GM19328 (cell line): Measurements from ENCODE around the gene EIF3A.
A peak's percentile ranks its signal among the peaks of the same experiment; 100 is the strongest.
"Not testable (repeated sequence)": the region's sequence is repeated elsewhere in the genome, so short reads cannot be mapped to it uniquely, and the experiment has no call there.

Experiments used
- ATAC-seq: cut with Tn5 transposase; IDR thresholded peaks from one replicate; pipeline ENCODE4 v1.9.1; 2021; ENCODE audit warnings: mild to moderate bottlenecking, moderate library complexity; ENCODE audit not compliant: unreplicated experiment

Gene EIF3A, protein sequence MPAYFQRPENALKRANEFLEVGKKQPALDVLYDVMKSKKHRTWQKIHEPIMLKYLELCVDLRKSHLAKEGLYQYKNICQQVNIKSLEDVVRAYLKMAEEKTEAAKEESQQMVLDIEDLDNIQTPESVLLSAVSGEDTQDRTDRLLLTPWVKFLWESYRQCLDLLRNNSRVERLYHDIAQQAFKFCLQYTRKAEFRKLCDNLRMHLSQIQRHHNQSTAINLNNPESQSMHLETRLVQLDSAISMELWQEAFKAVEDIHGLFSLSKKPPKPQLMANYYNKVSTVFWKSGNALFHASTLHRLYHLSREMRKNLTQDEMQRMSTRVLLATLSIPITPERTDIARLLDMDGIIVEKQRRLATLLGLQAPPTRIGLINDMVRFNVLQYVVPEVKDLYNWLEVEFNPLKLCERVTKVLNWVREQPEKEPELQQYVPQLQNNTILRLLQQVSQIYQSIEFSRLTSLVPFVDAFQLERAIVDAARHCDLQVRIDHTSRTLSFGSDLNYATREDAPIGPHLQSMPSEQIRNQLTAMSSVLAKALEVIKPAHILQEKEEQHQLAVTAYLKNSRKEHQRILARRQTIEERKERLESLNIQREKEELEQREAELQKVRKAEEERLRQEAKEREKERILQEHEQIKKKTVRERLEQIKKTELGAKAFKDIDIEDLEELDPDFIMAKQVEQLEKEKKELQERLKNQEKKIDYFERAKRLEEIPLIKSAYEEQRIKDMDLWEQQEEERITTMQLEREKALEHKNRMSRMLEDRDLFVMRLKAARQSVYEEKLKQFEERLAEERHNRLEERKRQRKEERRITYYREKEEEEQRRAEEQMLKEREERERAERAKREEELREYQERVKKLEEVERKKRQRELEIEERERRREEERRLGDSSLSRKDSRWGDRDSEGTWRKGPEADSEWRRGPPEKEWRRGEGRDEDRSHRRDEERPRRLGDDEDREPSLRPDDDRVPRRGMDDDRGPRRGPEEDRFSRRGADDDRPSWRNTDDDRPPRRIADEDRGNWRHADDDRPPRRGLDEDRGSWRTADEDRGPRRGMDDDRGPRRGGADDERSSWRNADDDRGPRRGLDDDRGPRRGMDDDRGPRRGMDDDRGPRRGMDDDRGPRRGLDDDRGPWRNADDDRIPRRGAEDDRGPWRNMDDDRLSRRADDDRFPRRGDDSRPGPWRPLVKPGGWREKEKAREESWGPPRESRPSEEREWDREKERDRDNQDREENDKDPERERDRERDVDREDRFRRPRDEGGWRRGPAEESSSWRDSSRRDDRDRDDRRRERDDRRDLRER (N-terminal part only)

DNA sequence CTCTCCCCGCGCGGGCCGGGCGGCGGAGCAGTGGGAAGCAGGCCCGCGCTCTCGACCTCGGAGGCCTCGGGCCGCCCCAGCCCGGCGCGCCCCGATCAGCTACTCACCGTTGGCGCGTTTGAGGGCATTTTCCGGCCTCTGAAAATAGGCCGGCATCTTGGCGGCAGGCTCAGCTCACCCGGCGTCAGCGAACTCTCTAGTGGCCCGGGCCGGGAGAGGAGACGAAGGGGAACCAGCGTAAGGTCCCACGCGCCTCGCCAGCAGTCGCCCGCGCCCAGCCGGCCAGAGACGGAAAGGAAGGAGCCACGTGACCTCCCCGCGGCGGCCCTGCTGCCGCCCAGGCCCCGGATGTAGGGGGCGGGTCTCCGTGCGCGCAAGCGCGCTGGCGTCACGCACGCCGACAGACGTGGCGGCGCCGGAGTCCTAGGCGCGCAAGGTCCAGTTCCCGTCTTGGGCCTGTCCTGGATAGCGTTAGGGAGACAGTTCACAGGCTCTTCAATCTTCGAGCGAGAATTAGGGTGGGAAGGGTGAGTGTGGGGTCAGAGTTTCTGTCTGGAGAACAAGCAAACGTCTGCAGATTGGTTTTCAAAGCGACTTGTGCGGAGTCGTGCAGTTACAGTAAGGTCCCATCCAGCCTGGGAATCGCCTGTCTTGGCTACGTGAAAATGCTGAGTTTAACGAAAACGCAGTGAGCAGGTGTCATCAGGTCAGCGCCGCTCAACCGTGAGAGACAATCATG, at the start of gene EIF3A:
Gene EIF3A, minus strand, starts transcription at position 297 of the 739 bp plus-strand sequence. Its CDS starts 141 bp downstream, at position 156.
- ATAC-seq: peak; percentile 82

GRCh38 chr10:119129721-119130120, 49.1 kb upstream of the EIF3A start:
- ATAC-seq: no peak

DNA sequence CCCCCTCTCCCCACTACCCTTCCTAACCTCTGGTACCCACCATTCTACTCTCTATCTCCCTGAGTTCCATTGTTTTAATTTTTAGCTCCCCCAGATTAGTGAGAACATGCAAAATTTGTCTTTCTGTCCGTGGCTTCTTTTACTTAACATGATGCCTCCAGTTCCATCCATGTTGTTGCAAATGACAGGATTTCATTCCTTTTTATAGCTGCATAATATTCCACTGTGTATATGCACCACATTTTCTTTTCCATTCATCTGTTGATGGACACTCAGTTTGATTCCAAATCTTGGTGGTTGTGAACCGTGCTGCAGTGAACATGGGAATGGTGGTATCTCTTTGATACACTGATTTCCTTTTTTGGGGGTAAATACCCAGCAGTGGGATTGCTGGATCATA, 45.3 kb upstream of the EIF3A start:
- ATAC-seq: no peak

DNA sequence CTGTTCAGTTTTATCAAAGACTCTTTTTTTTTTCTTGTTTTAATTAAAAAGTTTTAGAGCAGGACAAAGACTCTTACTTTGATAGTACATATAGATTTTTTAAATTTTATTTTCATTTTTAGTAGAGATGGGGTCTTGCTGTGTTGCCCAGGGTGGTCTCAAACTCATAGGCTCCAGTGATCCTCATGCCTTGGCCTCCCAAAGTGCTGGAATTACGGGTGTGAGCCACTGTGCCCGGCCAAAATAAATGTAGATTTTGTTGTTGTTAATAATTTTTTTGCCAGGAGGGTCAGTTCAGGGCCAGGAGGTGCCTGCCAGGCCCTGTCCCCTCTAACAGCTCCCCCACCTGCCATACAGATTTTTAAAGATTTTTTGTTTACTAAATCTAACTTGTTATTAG, 40.3 kb upstream of the EIF3A start:
- ATAC-seq: no peak

DNA sequence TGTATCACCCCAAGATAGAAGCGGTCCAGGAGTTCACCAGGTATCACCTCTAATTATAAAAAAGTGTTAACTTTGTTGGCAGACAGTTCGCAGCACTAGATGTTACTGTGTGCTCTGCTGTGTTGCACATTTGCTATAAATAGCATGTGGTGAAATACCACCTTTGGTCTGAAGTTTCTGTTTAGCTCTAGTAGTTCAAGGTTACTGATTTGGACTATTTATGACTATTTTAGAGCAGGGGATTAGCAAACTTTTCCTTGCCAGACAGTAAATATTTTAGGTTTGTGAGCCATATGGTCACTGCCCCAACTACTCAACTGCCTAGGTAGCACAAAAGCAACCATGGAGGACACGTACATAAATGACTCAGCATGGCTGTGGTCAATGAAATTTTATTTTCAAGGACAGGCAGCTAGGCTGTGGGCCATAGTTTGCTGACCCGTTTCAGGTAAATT, 39.8 kb upstream of the EIF3A start:
- peak; percentile 93 for ATAC-seq

GRCh38 chr10:119119400-119119799, 38.8 kb upstream of the EIF3A start:
- ATAC-seq: no peak

GRCh38 chr10:119118231-119118630, 37.6 kb upstream of the EIF3A start:
- ATAC-seq: no peak

DNA sequence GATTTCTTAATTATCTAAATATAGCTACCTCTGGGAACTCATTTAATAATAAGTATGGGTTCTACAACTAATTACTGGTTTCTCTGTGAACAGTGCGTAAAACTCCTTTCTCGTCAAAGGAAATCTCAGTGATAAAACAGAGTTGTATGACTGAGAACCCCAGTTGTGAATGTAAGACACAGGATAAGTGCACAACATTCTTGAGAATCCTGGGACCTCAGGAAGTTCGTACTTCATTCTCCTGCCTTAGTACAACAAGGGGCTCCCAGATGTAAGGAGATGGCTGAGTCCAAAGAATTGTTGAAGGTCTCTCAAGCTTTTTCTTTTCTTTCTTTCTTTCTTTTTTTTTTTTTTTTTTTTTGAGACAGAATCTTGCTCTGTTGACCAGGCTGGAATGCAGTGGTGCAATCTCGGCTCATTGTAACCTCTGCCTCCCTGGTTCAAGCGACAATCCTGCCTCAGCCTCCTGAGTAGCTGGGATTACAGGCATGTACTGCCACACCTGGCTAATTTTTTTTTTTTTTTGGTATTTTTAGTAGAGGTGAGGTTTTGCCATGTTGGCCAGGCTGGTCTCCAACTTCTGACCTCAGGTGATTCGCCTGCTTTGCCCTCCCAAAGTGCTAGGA, 35.8 kb upstream of the EIF3A start:
- ATAC-seq: no peak

DNA sequence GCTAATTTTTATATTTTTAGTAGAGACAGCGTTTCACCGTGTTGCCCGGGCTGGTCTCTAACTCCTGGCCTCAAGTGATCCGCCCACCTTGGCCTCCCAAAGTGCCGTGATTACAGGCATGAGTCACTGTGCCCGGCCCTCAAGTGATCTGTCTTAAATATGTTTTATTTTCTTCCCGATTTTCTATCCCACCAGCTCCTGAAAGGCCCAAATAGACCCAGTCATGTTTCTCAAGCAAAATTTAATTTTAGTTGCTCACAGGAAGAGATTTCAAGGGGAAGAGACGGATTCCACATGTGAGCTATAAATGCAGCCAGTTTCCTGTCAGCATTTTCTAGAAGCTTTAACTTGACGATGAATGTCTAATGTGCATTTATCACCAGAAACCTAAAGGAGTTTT, 35.3 kb upstream of the EIF3A start:
- ATAC-seq: no peak

DNA sequence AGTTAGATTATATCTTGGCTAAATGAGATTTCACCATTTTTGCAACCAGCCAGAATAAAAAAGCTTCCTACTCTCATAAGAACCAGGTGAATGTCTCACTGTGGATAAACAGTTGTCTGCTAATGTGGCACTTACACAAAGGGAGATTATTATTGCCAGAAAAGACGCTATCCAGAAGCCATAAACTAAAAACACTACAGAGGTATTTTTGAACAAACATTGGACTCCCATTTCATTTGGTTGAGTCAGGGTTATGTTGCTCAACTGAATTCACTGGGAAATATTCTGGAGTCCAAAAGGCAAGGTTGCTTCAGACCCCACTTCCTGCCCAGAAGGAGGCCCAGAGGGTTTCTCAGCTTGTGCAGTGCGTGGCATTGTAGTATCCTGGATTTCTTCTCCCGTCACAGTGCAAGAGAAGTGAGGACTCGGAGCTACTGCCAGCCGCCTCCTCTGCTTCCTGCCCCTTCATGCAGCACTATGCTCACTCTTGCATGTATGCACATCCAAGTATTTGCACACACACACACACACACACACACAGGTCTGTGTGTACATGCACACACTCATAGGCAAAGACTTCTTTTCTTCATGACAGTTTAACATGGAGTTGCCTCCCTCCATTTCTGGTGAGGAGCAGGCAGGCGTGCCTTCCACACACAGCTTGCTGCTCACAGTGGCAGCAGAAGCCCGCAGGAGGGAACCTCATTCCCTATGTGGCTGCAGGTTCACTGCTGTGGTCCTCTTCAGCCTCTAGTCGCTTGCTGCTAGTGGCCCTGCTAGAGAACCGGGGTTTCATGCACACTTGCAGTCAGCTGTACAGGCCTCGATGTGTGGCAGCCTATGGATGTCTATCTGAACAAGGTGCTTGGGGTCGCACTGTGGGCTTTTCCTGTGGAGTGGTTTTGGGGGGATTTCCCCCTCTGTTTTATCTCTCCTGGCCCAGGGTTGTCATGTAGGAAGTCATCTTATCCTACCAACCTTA, 33.4 kb upstream of the EIF3A start:
- no peak for ATAC-seq

DNA sequence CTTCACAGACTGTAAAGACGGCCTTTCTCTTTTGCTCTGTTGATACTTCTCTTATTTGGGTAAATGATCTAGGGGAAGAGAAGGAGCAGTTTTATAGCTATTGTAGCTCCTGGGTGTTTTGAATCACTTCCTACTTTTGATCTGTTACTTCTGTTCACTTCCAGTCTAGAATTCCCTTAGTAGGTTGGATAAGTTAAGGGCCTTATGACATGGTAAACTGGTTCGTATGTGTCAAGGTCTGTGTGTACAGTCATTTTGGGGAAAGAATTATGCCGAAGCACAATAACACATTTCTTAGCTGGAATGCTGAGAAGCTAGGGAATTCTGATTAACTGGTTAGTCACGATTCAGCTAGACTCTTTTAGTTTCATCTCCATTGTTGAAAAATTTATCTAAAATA, 31.4 kb upstream of the EIF3A start:
- ATAC-seq: no peak

DNA sequence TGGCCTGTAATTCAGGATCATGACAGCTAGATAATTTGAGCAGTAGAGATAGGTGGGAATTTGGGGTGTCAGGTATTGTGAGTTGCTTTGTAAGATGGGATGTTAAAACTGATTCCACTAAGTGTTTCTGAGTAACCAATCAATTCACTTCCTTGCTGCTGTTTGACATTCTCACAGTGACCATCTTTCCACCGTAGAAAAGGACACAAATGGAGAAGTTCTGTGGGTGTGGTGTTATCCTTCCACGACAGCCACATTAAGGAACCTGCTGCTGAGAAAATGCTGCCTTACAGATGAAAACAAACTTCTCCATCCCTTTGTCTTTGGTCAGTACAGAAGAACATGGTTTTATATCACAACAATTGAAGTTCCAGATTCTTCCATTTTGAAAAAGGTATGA, 27.2 kb upstream of the EIF3A start:
- not testable (repeated sequence) for ATAC-seq

DNA sequence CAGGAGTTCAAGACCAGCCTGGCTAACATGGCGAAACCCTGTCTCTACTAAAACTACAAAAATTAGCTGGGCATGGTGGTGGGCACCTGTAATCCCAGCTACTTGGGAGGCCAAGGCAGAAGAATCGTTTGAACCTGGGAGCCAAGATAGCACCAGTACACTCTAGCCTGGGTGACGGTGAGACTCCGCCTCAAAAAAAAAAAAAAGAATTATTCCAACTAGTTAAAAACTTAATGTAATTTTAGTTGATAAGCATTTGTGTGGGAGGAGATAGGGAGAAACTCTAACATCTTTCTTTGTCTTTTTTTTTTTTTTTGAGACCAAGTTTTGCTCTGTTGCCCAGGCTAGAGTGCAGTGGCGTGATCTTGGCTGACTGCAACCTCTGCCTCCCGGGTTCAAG, 26.5 kb upstream of the EIF3A start:
- ATAC-seq: not testable (repeated sequence)

- ATAC-seq: not testable (repeated sequence)
Measured at GRCh38 chr10:119105899-119106298, 25.3 kb upstream of the EIF3A start.

DNA sequence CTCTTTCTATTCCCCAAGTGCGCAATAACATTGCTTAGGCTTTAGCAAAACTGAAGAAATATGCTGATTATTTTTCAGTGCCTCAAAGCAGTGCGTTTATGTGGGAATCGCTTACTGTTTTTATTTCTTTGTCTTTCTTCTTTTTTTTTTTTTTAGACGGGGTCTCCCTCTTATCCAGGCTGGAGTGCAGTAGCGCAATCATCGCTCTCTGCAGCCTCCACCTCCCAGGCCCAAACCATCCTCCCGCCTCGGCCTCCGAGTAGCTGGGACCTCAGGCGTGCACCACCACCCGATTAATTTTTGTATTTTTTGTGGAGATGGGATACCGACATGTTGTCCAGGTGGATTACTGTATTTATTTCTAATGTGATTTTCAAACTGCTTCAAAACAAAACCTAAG, 24.5 kb upstream of the EIF3A start:
- no peak for ATAC-seq

DNA sequence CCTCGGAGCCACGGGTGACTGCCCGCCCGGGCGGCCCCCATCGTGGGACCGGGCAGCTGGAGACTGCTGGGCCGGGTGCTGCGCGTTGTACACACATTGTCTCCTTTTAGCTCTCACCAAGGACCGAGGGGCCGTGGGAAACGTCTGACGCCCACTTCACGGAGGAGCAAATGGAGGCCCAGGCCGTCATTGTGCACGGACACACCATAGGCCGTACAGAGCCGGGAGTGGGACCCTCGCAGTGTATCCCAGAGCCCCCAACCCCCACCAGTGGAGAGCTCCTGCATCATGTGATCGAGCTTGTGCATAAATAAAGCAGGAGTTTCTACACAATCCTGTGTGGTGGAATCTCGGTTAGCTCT, 24.0 kb upstream of the EIF3A start:
- no peak for ATAC-seq

- peak; percentile 72 for ATAC-seq
Measured at GRCh38 chr10:119103903-119104653, 23.5 kb upstream of the EIF3A start, which contains the start of gene DENND10. DENND10 (plus strand) TSS chr10:119104113; CDS start chr10:119104143, 30 bp downstream.
